ENCODE results near the gene IMP3.

DNA sequence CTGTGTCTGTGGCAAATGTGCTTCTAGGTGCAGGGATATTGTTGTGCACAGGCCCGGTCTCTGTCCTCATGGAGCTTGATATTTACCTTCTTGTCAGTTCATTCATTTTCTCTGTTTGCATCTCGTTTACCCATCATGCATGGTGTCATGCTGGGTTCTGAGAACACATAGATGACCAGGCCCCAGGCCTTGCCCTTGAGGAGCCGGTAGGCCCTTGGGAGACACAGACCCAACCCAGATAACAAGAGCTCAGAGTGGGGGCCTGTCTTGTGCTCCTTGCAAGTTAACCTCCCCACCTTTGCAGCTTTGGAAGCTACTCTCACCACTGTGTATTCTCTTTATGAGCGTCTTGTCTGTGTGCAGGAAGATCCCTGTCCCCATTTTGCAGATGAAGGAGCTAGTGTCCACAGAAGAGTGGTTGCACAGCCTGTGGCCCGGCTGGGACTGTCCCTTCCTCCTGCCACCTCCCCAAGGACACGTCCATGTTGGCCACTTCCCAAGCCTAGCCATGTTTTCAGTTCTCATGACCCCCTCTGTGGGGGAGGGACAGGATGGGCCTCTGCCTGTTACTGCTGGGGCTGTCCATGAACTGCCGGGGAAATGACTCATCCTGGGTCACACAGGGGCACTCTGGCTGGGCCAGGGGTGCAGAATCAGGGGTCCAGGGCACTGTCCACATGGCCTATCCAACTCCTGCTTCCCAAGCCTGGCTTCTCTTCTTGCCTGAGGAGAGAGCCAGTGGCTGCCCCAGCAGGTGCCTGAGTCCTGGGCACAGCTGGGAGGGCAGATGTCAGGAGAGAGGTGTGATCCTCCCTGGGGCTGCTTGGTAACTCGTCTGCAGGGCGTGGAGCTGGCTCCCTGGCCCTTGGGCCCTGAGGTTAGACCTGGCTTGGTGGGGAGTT is 11.1 kb upstream of the IMP3 start:
- TF ChIP-seq, protein P1, sequence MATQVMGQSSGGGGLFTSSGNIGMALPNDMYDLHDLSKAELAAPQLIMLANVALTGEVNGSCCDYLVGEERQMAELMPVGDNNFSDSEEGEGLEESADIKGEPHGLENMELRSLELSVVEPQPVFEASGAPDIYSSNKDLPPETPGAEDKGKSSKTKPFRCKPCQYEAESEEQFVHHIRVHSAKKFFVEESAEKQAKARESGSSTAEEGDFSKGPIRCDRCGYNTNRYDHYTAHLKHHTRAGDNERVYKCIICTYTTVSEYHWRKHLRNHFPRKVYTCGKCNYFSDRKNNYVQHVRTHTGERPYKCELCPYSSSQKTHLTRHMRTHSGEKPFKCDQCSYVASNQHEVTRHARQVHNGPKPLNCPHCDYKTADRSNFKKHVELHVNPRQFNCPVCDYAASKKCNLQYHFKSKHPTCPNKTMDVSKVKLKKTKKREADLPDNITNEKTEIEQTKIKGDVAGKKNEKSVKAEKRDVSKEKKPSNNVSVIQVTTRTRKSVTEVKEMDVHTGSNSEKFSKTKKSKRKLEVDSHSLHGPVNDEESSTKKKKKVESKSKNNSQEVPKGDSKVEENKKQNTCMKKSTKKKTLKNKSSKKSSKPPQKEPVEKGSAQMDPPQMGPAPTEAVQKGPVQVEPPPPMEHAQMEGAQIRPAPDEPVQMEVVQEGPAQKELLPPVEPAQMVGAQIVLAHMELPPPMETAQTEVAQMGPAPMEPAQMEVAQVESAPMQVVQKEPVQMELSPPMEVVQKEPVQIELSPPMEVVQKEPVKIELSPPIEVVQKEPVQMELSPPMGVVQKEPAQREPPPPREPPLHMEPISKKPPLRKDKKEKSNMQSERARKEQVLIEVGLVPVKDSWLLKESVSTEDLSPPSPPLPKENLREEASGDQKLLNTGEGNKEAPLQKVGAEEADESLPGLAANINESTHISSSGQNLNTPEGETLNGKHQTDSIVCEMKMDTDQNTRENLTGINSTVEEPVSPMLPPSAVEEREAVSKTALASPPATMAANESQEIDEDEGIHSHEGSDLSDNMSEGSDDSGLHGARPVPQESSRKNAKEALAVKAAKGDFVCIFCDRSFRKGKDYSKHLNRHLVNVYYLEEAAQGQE (IDR thresholded peaks at IDR 0.05; ENCODE audit: insufficient read depth in 1 of 2, low read depth in 2 of 2, low read length in 2 of 2) = no peak
- TF ChIP-seq POLR2AphosphoS5 (IDR thresholded peaks at IDR 0.05; ENCODE audit: low read depth, low read length) (no peak), FOXP2 (optimal IDR thresholded peaks at IDR 0.05; ENCODE audit: borderline replicate concordance, extremely low read depth, extremely low read length, insufficient read depth) (peak; percentile 86), SIN3A (IDR thresholded peaks at IDR 0.05; ENCODE audit: borderline replicate concordance, insufficient read depth, low read length) (peak; percentile 46; the same call in 1 of the 2 replicates), TAF1 (IDR thresholded peaks at IDR 0.05; ENCODE audit: borderline replicate concordance, insufficient read depth, low read length) (no peak)
